ENCODE measurements around the gene KDF1.
"Not testable (repeated sequence)": the region's sequence is repeated elsewhere in the genome, so short reads cannot be mapped to it uniquely, and the experiment has no call there.

KDF1 gene

DNA sequence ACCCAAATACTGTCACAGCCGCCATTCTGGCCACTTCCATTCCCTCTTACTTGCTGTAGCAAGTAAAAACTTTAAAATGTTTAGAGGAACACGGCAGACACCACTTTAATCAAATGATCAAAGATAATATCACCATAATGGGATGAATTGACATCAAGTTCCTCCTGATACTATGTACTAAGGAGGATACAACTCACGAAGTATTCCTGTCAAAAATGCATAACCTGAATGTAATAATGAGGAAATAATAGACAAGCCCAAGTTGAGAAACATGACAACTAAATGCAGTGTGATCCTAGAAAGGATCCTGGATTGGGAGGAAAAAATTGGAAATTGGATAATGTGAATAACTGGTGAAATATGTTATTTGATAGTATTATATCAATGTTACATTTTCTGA lies 3.9 kb downstream of the KDF1 start:
- DNase-seq (ENCODE audit: low read depth) = no peak

DNA sequence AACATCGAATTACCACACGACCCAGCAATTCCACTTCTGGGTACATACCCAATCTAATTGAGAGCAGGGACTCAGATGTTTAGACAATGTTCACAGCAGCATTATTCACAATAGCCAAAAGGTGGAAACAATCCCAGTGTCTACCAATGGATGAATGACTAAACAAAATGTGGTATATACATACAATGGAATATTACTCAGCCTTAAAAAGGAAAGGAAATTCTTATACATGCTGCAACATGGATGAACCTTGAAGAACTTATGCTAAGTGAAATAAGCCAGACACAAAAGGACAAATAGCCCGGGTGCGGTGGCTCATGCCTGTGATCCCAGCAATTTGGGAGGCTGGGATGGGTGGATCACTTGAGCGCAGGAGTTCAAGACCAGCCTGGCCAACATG lies 6.9 kb downstream of the KDF1 start:
- no peak for DNase-seq (ENCODE audit: low read depth)

DNA sequence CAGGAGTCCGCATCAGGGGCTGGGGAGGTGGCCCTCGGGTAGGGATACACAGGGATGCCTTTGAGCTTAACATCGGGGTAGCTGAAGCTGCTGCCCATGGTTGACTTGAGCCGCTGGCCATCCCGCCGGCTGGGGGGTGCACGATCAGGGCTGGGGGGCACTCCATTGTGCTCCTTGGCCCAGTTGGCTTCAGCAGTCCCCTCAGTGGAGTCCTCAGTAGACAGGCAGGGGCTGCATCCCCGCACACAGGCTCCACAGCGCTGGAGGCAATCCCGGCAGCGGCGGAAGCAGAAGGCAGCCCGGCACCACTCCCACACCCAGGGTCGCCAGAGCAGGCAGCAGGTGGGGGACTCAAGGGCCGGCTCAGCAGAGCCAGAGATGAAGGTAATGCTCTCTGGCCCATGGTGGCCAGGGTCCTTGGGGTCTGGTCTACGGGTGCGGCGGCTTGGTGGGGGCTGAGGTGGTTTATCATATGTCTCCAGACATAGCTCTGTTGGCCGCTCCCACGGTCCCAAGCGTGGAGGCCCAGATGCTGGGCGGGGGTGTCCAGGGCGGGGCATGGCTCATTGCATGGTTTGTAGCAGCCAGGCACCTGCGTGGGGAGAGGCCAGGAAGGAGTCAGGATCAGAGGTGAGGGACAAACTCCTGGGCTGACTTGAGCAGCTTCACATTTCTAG lies 8.3 kb downstream of the KDF1 start:
- no peak for DNase-seq (ENCODE audit: low read depth)

DNA sequence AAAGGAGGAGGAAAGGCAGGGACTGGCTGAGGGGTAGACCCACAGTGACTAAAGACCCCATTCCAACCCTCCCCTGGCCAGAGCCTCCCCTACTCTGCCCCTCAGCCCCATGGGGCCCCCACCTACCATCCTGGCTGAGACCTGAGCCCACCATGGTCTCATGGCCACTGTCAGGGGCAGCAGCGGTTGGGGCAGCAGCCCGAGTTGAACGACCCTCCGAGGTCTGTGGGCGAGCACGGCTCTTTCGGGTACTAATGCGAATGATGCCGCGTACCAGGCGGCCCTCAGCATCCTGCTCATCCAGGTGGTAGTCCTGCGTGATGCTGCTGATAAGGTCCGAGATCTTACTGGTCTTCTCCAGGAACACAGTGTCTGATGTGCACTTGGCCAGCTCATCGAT lies 9.1 kb downstream of the KDF1 start:
- DNase-seq (ENCODE audit: low read depth) = no peak

DNA sequence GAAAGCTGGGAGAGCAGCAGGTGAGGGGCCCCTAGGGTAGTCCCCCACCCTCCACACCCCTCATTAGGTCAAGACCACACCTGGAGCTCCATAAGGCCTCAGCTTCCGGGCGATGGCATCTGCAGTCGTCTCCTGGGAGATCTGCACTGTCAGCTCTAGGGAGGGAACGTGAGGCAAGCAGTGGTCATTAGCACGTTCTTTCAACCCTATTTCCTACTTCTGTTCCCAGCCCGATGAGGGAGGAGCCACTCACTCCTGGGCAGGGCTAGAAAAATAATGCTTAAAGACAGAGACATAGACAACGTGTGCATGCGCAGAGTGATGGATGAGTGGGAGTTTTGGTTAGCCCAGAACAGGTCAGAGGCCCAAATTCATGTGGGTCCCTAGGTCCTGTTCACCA lies 9.7 kb downstream of the KDF1 start:
- DNase-seq (ENCODE audit: low read depth) = no peak

DNA sequence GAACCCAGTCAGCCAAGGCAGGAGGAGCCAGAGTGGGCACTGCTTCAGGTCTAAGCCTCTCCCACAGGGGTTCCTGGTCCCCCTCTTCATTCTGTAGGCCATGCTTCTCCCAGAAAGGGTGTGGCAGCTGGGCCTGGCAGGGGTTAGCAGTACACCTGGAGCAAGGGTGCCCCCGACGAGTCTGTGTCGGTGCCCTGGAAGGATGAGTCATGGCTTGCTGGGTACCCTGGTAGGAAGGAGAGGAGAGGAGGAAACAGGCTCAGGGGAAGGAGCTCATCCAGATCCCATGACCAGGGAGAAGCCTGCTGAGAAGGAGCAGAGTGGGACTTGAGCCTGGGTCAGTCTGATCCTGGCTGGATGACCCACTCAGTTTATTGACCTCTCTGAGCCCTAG lies 10.3 kb downstream of the KDF1 start:
- DNase-seq (ENCODE audit: low read depth) = no peak

DNA sequence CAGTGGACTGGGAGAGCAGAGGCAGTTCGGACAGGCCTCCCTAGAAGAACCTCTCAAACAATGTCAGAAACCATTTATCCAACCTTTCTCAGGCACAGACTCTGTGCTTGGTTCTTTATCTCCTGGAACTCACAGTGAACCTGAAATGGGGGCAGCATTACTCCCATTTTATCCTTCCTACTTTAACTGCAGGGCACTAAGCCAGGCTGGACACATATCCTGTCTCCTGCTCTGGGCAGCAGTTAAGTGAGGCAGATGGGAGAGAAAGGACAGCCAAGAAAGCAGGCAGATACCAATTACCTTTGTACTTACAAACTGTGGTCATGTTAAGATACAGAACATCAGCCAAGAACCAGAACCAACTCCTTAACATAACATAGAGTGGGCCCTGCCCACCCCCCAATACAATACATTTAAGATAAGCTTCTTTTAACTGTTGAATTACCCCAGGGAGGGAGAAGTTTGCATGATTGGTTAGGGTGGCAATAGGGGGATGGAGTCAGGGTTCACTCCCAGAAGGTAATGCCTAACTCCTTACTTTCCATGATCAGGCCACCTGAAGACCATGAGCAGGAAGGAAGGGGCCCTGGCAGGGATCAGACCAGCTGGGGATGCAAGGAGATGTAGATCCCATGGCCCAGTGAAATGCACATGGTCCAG lies 10.9 kb downstream of the KDF1 start:
- peak; percentile 11 for DNase-seq (ENCODE audit: low read depth)

DNA sequence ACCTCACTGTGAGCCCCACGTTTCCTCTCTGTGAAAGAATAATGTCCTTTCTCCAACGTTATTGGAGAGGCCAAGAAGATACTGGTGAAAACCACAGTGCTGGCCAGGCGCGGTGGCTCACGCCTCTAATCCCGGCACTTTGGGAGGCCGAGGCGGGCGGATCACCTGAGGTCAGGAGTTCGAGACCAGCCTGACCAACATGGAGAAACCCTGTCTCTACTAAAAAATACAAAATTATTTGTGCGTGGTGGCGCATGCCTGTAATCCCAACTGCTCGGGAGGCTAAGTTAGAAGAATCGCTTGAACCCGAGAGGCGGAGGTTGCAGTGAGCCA lies 11.6 kb downstream of the KDF1 start:
- DNase-seq (ENCODE audit: low read depth) = not testable (repeated sequence)

DNA sequence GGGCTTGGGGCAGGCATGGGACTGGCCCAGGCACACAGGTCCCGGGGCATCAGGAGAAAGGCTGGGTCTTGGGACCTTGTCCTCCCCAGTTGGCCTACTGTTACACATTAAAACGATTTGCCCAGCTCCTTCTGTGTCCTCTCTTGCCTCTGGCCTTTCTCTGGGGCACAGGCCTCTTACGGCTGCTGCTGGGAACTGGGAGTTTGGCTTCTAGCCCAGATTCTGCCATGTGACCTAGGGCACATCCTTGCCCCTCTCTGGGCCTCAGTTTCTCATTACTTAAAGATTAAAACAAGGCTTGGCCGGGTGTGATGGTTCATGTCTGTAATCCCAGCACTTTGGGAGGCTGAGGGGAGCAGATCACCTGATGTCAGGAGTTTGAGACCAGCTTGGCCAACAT lies 14.0 kb downstream of the KDF1 start:
- no peak for DNase-seq (ENCODE audit: low read depth)

DNA sequence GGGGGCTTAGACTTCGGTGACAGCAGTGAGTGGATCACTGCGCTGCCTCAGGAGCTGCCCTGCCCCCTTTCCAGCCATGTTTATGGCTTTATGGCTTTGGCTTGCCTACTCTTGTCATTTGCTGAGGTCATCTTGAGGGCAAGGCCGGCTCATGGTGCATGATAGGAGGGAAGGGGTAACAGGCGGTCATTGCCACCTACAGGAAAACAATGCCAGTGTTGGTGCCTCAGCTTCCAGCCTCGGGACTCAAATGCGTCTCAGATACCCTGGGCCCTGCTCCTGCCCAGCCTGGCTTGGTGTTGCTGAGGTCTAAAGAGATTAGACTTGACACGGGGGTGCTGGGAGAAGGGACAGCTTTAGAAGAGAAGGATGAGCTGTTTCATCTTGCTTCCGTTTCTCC lies 14.5 kb downstream of the KDF1 start:
- DNase-seq (ENCODE audit: low read depth) = no peak

DNA sequence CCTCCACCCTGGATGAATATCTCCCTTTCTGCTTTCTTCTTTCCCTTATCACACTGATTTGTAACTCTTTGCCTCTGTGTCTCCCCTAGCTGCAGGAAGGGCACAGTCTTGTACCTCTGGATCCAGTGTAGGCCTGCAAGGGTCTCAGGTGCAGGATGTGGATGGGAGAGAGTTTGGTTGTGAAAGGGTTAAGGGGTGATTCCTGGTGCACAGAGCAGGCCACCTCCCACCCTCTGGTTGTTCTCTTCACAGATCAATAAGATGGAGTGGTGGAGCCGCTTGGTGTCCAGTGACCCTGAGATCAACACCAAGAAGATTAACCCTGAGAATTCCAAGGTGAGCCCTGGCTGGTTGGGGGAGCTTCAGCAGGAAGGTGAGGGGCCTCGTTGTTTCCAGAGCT lies 15.1 kb downstream of the KDF1 start:
- DNase-seq (ENCODE audit: low read depth) = no peak

DNA sequence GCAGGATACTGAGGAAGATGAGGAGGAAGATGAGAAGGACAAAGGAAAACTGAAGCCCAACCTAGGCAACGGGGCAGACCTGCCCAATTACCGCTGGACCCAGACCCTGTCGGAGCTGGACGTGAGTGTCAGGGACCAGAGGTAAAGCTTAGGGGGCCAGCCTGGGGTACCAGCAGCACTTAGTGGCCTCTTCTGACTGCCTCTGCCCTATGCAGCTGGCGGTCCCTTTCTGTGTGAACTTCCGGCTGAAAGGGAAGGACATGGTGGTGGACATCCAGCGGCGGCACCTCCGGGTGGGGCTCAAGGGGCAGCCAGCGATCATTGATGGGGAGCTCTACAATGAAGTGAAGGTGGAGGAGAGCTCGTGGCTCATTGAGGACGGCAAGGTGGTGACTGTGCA lies 17.6 kb downstream of the KDF1 start:
- DNase-seq (ENCODE audit: low read depth) = no peak

DNA sequence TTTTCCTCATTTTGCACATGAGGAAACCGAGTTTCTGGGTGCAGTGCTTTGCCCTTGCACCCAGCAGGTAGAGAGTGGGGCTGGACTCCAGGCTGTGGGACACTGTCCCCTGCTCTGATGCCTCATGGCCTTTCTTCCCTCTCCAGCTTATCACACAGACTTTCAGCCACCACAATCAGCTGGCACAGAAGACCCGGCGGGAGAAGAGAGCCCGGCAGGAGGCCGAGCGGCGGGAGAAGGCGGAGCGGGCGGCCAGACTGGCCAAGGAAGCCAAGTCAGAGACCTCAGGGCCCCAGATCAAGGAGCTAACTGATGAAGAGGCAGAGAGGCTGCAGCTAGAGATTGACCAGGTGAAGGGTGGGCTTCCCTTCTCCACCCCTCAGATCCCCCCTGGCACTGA lies 19.0 kb downstream of the KDF1 start:
- DNase-seq (ENCODE audit: low read depth) = no peak

DNA sequence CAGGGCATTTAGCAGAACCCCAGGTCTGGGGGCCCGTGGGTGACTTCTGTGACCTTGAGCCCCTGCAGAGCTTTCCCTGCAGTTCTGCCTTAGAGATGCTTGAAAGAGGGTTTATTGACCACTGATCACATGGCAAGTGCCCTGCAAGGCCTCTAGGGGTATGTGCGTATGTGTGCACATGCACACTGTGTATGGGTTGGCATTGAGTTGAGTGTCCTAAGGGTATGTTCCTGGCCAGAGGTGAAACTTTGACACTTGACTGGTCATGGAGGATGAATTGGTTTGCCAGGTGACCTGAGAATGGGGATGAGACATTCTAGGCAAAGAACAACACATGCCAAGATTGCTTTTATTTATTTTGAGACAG lies 21.6 kb downstream of the KDF1 start:
- DNase-seq (ENCODE audit: low read depth) = no peak

DNA sequence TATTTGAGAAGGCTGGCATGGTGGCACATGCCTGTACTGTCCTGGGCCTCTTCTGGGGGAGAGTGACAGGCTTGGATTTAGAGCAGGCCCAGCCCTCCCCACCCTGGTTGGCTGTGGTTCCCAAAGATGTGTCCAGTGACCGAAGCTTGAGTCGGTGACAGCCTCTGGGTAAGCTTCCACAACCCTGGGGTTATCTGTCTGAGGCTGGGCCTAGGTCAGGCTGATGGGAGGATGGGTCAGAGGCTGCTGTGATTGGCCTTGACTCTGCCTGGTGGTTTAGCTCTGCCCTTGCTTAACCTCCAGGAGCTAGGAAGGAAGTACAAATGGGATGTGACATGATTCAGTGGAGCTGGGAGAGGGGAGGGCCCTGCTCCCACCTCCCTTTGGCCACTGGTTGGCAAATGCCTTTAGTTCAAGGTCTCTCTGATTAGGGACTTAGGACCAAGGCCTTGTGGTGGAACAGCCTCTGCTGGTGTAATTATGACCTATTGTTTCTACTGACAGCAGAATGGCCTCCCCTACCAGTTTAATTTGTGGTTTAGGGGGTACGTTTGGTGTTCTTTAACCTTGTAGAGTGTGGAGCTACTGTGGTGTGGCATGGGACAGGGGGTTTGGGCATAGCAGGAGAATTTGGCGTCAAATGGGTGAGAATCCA lies 22.1 kb downstream of the KDF1 start:
- no peak for DNase-seq (ENCODE audit: low read depth)

DNA sequence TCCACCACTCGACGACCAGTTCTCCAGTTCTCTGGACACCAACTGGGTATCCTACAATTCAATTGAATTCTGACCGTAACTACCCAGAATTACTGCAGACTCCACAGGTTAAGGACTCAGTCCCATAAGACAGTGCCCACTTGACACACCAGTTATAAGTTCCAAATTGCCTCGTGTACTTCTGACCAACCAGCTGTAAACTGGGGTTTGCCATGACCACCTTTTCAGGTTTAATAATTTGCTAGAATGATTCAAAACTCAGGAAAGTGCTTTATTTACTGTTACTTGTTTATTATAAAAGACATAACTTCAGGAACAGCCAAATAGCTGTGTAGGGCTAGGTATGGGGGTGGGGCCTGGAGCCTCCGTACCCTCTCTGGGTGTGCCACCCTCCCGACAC lies 23.4 kb downstream of the KDF1 start:
- DNase-seq (ENCODE audit: low read depth) = no peak

DNA sequence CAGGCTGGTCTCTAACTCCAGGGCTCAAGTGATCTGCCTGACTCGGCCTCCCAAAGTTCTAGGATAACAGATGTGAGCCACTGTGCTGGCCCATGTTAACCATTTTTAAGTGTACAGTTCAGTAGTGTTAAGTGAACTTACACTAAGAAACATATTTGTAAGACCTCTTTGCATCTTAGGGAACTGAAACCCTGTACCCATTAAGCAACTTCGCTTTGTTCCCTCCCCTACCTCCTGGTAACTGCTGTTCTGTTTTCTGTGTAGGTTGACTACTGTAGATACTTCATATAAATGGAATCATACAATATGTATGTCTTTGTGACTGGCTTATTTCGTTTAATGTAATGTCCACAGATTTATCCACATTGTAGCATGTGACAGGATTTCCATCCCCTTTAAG lies 27.7 kb downstream of the KDF1 start:
- no peak for DNase-seq (ENCODE audit: low read depth)

DNA sequence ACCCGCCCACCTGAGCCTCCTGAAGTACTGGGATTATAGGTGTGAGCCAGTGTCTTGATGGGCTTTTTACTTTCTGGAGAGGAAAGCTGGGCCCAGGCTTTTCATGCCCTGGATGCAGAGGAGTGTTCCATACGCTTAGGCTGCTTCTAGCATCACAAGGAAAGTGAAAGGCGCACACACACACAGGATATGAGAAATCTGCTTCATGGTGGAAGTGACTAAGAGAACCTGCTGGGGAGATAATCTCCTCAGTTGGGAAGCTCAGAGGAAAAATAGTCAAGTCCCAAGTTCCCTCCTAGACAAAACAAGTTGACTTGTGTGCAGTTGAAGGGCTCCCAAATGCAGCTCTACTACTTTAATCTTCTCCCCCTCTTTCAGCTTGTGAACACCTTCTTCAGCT lies 36.6 kb downstream of the KDF1 start:
- no peak for DNase-seq (ENCODE audit: low read depth)

DNA sequence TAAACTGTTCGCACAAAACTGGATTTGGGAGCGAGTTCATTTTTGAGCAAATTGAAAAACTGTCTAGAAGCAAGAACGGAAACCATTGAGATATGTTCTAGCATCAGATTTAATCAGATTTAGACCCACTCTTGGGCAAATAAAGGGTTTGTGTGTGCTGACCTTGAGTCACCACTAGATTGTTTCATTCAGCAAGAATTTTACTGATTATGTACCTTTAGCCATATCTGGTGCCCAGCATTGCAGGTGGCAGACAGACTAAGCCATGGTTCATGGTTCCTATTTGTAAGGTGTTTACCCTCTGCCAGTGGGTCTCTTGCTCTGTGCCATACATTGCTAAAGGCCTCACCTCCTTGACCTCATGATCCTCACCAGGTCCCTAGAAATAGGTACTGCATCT lies 37.4 kb downstream of the KDF1 start:
- DNase-seq (ENCODE audit: low read depth) = no peak

DNA sequence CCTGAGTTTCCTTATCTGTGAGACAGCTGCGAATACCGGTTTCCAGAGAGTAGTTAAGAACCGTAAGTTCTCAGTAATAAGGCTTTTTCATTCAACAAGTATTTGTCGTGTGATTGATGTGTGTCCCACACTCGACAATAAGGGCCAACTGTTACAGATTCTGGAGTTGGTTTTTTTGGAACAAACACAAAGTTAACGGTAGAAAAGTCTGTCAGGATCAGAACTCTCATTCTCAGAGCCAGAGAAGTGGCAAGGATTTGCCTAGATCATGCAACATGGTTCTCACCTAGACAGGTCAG lies 37.9 kb downstream of the KDF1 start:
- DNase-seq (ENCODE audit: low read depth) = no peak

DNA sequence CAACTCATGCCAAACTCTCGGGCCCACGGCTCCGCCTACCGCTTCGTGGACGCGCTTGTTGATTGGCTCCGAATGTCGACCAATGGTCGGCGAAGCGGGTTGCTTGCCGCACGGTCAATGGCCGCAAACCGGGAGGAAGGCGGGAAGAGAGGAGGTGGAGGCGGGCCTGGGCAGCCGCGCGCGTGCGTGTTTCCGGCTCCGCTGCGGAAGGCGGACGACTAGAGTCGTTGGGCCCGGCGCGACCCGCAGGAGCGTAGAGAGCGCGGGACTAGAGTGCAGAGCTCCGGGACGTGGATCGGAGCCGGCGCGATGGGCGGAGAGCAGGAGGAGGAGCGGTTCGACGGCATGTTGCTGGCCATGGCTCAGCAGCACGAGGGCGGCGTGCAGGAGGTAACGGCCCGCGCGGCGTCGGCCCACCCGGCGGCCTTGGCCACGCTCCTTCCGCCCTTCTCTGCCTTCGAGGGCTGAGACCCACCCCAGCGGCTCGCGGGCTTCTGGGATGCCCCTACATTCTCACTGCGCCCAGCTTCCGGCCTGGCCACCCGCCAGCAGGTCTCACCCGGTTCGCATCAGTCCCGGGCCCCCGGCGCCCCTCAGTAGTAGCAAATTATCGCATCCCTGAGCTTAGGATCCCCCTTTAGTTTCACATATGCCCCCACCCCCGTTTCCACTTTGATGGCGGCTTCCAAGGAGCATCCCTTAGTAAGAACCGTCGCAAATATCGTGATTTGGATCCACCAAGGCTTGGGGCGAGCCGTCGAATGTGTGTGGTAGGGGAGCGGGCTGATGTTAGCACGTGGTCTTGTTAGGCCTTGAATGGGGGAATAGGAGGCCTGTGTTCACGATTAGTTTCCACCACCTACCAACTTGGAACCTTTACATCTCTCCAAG lies 38.5 kb downstream of the KDF1 start, which contains the start of gene NUDC:
TSS of gene NUDC (plus strand) at position 204 of the 891 bp plus-strand sequence. CDS start at position 310, 106 bp downstream.
- peak; percentile 97 for DNase-seq (ENCODE audit: low read depth)

DNA sequence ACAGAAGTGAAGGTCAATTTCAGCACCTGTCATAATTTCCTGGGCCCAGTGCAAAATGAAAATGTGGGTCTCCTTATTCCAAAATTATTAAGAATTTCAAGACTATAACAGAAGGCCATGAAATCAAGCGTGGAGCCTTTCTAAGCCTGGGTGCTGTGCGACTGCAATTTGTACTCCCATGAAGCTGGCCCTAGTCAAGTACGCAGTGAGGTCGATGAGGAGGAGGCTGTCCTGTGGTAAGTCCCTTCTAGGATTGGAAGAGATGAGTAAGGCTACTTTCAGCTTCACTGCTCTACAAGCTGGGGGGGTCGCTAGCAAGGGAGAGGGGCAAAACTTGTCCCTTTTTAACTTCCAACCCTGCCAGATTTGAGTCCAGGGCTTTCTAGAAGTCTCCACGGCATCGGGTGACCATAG lies 39.1 kb downstream of the KDF1 start:
- no peak for DNase-seq (ENCODE audit: low read depth)
